Activated CD8-positive, alpha-beta memory T cell treated with anti-CD3 and anti-CD28 coated beads, Interleukin-2, amount 50 U/mL, for 48 hours (primary cell): Measurements from ENCODE around the gene RPL13A.

Source experiments
- DNase-seq: peaks from one replicate; pipeline ENCODE4 v3.0.0-alpha.2; 2020

Gene RPL13A

GRCh38 chr19:49512970-49513745 lies 25.8 kb downstream of the RPL13A start:
- peak; percentile 67 for DNase-seq

- DNase-seq = no peak
Observed at GRCh38 chr19:49513746-49514118, 26.3 kb downstream of the RPL13A start.

DNA sequence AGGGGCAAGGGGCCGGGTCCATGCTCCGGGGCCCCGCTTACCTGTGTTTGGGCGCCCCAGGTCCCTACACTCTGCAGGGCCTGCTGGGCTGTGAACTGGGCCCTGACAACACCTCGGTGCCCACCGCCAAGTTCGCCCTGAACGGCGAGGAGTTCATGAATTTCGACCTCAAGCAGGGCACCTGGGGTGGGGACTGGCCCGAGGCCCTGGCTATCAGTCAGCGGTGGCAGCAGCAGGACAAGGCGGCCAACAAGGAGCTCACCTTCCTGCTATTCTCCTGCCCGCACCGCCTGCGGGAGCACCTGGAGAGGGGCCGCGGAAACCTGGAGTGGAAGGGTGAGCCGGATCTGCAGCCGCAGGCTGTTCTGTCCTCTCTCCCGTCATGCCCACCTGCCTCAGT lies 26.7 kb downstream of the RPL13A start:
- no peak for DNase-seq

- no peak for DNase-seq
Observed at GRCh38 chr19:49515767-49516166, 28.4 kb downstream of the RPL13A start.

- no peak for DNase-seq
Observed at GRCh38 chr19:49518033-49518432, 30.6 kb downstream of the RPL13A start.

- DNase-seq = no peak
Observed at GRCh38 chr19:49520705-49521319, 33.4 kb downstream of the RPL13A start.

- no peak for DNase-seq
Observed at GRCh38 chr19:49524812-49525455, 37.5 kb downstream of the RPL13A start.

DNA sequence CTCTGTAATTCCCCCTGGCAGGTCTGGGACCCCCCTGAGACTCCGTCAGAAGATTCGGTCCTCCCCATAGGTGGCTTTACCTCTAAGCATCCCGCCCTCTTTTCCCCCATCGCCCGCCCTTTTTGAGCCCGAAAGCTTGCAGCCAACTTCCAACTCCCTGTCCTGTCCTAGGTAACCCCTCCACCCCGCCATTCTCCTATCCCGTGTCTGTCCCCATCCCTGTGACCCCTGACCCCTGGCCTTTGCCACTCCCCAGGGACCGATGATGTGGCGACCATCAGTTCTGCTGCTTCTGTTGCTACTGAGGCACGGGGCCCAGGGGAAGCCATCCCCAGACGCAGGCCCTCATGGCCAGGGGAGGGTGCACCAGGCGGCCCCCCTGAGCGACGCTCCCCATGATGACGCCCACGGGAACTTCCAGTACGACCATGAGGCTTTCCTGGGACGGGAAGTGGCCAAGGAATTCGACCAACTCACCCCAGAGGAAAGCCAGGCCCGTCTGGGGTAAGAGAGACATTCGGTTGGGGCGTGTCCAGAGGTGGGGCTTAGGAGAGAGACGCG lies 40.9 kb downstream of the RPL13A start:
- no peak for DNase-seq

DNA sequence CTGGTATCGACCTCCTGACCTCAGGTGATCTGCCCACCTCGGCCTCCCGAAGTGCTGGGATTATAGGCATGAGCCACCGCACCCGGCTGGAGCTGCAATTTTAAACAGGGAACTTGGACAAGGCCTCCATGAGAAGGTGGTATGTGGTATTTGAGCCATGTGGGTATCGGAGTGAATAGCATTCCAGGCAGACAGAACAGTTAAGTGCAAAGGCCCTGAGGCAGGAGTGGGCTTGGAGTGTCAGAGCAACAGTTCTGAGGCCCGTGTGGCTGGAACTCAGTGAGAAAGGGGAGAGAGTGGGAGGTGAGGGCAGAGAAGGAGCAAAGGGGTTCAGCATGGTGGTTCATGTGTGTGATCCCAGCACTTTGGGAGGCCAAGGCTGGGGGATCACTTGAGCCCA lies 43.3 kb downstream of the RPL13A start:
- DNase-seq = no peak

DNA sequence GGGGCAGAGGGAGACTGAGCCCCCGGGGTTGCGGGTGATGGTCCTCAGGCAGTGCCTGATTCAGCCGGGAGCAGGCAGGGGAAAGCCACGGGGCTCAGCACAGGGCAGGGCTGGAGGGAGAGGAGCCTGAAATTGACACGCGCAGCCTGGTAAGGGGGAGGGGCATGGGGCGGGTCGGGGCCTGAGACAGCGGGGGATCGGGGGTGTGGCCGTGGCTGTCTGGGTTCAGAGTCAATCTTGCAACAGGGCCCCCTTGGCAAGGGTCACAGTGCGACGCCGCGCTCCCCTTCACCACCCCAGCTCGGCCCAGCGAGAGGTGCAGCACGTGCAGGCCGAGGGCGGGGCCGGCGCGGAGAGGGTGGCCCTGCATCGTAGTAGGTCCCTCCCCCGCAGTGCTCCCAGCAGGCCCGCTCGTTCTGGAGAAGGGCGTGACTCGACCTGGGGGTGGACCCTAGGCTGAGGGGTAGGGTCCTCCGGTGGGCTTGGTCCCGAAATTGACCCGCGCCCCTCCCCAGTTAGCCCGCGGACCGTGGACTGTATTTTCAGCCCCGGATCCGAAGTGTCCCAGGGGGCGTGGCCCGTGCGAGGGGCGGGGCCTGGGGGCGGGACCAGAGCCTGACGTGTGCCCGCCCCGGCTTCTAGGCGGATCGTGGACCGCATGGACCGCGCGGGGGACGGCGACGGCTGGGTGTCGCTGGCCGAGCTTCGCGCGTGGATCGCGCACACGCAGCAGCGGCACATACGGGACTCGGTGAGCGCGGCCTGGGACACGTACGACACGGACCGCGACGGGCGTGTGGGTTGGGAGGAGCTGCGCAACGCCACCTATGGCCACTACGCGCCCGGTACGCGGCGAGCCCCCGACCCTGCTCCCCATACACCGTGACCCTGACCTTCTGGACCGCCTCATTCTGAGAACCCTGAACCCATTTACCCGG lies 46.4 kb downstream of the RPL13A start:
- DNase-seq = peak; percentile 94

DNA sequence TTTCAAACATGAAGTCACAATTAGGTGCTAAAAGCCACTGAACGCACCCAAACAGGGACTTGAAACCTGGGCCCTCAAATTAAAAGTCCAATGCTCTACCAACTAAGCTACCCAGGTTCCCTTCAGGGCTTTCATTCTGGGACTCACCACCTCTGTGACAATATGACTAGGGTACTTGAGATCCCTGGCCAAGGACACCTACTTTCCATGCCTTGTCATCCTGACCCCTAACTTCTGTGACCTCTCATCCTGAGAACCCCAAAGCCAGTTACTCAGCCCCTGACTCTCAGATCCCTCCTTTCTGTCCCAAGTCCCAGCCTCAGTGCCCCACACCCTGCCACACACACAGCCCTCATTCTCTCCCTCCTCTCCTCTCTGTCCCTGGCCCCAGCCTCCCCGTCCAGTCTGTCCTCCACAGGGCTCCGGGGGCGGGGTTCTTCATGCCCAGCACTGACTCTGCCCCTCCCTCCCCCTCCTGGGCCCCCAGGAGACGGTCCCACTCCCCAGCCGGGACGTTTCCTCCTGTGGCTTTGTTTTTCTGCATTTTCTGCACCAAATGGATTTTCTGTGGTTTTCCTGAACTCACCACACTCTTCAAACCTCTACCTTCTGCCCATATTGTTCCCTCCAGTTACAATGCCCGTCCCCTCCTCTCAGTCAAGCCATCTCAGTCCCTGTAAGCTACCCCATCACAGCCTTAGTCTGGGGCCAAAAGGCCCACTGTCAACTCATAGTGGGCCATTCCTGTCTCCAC lies 47.4 kb downstream of the RPL13A start:
- DNase-seq = no peak

GRCh38 chr19:49536921-49537462 lies 49.6 kb downstream of the RPL13A start:
- DNase-seq = no peak

GRCh38 chr19:49538643-49539042 lies 51.2 kb downstream of the RPL13A start:
- no peak for DNase-seq

- no peak for DNase-seq
Observed at GRCh38 chr19:49539192-49539952, 52.0 kb downstream of the RPL13A start.
